ENCODE measurements around the gene GPRIN2.

GPRIN2 gene

GRCh38 chr10:46555366-46555712, 1.1 kb downstream of the GPRIN2 start:
- DNase-seq (ENCODE audit: insufficient read length), result no peak
- no peak for FAIRE-seq
- TF ChIP-seq TAF1 (IDR thresholded peaks at IDR 0.05; ENCODE audit: borderline replicate concordance, low read depth, low read length), result no peak
- no peak for TF ChIP-seq POLR2AphosphoS5 (IDR thresholded peaks at IDR 0.05; ENCODE audit: low read depth, low read length)
- TF ChIP-seq POLR2A (IDR thresholded peaks at IDR 0.05; ENCODE audit: low read depth, low read length), result no peak

DNA sequence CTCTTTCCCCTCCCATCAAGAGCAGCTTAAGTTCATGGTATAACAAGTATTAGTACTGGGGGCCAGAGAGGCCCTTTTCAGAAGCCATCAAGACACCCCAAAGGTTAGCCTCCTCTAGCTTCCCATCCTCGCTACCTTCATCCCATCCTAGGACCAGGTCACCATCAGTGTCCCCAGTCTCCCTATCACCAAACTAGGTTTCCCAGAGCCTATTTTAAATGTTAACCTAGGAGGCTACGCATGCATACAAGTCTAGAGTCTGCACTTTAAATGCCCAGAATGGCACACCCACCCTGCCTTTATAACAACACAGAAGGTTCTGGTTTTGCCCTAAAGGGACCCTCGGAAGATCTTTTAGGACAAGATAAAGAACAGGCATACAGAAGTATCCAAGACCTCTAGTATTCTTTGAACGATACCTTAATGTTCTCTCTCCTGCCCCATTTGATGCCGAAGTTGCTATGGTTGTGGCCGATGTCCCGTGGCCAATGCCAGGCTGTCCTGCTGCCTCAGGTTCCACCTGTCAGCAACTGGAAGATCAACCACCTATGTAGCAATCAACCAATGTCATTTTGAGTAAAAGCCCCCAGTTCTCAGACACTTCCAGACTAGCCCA, 2.2 kb downstream of the GPRIN2 start:
- DNase-seq (ENCODE audit: insufficient read length) (no peak), FAIRE-seq (no peak)
- no peak for TF ChIP-seq POLR2AphosphoS5 (IDR thresholded peaks at IDR 0.05; ENCODE audit: low read depth, low read length)
- TF ChIP-seq POLR2A (IDR thresholded peaks at IDR 0.05; ENCODE audit: low read depth, low read length), result no peak
- TF ChIP-seq TAF1 (IDR thresholded peaks at IDR 0.05; ENCODE audit: borderline replicate concordance, low read depth, low read length), result no peak

- no peak for FAIRE-seq
- TF ChIP-seq POLR2AphosphoS5 (IDR thresholded peaks at IDR 0.05; ENCODE audit: low read depth, low read length), result no peak
- TF ChIP-seq TAF1 (IDR thresholded peaks at IDR 0.05; ENCODE audit: borderline replicate concordance, low read depth, low read length), result no peak
- no peak for TF ChIP-seq POLR2A (IDR thresholded peaks at IDR 0.05; ENCODE audit: low read depth, low read length)
- DNase-seq (ENCODE audit: insufficient read length), result no peak
Observed at GRCh38 chr10:46553238-46554049, 3.0 kb downstream of the GPRIN2 start.

DNA sequence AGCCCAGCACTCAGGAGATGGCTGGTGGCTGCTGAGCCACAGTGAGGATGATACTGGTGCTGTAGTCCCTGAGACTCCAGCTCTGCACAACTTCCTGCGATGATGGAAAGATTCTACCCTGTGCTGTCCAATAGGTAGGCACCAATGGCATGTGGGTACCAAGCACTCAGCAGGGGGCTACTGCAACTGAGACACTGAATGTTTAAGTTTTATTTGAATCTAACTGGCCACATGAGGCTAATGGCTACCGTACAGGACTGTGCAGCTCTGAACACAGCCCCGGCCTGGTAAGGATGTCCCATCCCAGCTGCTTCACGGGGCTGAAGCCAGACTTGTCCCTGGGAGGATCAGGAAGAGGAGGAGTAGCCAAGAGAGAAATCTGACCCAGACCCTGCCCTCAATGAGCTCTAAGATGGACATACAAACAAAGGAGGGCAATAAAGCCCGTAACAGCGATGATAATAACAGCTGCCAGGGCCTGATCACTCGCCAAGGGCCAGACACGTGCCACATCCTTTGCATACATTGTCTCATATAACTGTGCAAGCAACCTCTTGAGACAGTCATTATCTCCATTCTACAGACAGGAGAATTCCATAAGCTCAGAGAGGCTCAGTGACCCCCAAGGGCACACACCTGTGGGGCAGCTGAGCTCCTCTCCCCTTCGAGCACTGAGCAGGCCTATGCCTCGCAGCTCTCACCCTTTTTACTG, 3.8 kb downstream of the GPRIN2 start:
- FAIRE-seq, result no peak
- DNase-seq (ENCODE audit: insufficient read length), result no peak
- TF ChIP-seq POLR2AphosphoS5 (IDR thresholded peaks at IDR 0.05; ENCODE audit: low read depth, low read length) (no peak), POLR2A (IDR thresholded peaks at IDR 0.05; ENCODE audit: low read depth, low read length) (no peak), TAF1 (IDR thresholded peaks at IDR 0.05; ENCODE audit: borderline replicate concordance, low read depth, low read length) (no peak)

GRCh38 chr10:46551701-46552525, 4.5 kb downstream of the GPRIN2 start:
- TF ChIP-seq TAF1 (IDR thresholded peaks at IDR 0.05; ENCODE audit: borderline replicate concordance, low read depth, low read length) (no peak), POLR2AphosphoS5 (IDR thresholded peaks at IDR 0.05; ENCODE audit: low read depth, low read length) (no peak), POLR2A (IDR thresholded peaks at IDR 0.05; ENCODE audit: low read depth, low read length) (no peak)
- DNase-seq (ENCODE audit: insufficient read length) (no peak), FAIRE-seq (no peak)

DNA sequence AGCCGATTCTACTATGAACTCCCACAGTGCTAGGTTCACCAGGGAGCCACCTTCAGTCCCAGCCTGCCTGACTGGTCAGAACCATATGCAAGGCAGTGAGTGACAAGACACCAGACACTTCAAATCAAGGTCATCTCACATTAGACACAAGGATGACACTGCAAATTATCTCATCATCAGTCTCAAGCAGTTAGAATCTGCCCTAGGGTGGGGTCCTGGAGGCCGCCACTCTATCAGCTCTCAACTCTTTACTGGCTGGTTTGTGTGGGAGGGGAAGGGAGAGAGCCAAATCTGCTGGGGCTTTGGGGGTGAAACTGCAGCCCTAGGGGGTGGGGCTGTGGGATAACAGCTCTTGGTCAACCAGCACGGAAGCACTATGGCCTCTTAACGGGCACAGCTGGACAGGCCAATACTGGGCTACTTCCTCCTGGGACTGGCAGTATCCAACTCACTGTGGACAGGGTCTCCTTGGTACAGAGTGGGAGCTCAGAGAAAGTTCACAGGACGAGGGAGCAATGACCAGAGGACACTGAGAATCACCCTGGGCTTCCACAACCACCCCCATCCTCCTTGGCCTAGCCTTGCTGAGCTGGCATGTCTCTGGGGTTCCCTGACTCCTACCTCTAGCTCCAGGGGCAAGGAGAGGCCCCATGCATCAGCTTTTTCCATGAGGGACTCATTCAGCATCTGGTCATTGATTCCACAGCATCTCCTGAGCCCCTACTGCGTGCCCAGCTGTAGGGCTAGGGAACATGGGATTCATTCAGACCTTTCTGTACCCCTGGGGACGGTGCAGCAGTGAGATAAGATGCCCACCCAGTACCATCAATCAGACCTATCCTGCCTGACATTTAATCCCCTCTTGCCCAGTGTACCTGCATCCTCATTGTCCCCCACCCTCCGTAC, 5.4 kb downstream of the GPRIN2 start:
- no peak for TF ChIP-seq TAF1 (IDR thresholded peaks at IDR 0.05; ENCODE audit: borderline replicate concordance, low read depth, low read length)
- DNase-seq (ENCODE audit: insufficient read length) (no peak), FAIRE-seq (no peak)

GRCh38 chr10:46550076-46550790, 6.2 kb downstream of the GPRIN2 start:
- DNase-seq (ENCODE audit: insufficient read length), result no peak
- no peak for FAIRE-seq

DNA sequence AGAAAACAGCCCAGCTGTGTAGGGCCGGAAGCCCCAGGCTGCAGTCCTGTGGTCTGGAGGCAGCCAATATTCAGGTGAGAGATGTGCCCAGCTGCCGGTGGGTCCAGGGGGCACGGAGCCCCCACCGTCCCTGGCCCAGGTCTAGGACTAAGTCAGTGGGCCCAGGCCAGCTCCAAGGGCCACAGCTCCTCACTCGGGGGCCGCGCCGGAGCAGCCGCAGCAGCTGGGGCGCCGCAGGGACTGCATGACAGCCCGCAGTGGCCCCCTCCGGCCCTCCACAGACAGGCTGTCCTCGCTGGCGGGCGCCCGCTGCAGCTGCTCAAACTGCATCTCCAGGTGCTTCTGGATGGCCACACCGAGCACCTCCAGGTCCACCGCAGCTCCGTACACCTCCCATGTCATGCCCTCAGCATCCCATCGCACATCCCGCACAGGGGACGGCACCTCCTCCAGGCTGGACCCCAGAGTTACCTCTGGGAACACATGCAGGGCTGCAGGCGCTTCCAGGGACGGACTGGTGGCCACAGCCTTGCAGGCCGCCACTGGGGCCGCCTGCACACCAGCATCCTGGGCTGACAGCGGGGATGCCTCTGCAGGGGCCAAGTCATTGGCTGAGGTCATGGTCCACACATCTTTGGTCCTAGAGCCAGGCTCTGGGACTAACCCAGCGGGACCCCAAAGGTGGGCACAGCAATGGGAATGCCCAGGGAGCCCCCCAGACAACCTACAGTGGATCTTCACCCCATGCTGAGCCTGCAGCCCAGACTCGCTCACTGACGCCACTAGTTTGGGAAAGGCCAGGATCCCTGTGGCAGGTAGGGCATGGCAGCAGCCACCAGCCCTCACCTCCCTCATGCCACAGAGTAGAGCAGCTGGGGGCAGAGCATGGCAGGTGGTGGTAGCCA, 7.0 kb downstream of the GPRIN2 start:
- FAIRE-seq (no peak), DNase-seq (ENCODE audit: insufficient read length) (no peak)
- no peak for TF ChIP-seq TAF1 (IDR thresholded peaks at IDR 0.05; ENCODE audit: borderline replicate concordance, low read depth, low read length)

More at GRCh38 chr10:46550076-46550790, 6.2 kb downstream of the GPRIN2 start:
- TF ChIP-seq POLR2A (IDR thresholded peaks at IDR 0.05; ENCODE audit: low read depth, low read length) (no peak), TAF1 (IDR thresholded peaks at IDR 0.05; ENCODE audit: borderline replicate concordance, low read depth, low read length) (no peak), POLR2AphosphoS5 (IDR thresholded peaks at IDR 0.05; ENCODE audit: low read depth, low read length) (no peak)

DNA sequence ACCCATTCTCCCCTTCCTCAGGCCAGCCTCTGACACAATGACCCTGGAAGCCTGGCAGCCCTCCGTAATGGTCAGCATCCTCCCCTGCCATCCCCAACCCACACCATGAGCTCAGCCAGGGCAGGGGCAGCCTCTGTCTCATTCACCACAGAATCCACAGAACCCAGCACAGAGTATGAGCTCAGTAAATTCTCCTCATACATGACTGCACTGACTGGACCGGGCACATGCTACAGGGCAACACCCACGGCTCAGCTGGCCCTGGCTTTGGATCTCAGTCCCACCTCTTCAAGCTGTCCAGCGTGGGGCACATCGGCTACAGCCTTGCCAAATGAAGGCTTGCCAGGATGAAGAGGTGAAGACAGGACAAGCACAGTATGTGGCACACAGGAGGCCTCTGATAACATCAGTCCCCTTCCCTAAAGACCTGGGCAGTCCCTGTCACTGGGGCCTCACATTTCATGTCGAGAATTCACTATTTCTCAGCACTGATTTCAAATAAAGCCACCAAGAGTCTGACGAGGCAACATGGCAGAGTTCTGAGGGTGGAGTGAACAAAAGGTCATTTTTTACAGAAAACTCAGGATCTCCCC, 7.9 kb downstream of the GPRIN2 start:
- FAIRE-seq, result no peak
- no peak for DNase-seq (ENCODE audit: insufficient read length)

More for the DNA sequence above, 7.9 kb downstream of the GPRIN2 start:
- no peak for TF ChIP-seq TAF1 (IDR thresholded peaks at IDR 0.05; ENCODE audit: borderline replicate concordance, low read depth, low read length)
- TF ChIP-seq POLR2A (IDR thresholded peaks at IDR 0.05; ENCODE audit: low read depth, low read length), result no peak
- no peak for TF ChIP-seq POLR2AphosphoS5 (IDR thresholded peaks at IDR 0.05; ENCODE audit: low read depth, low read length)
